Activated CD8-positive, alpha-beta memory T cell treated with anti-CD3 and anti-CD28 coated beads, Interleukin-2, amount 50 U/mL, for 24 hours (primary cell): ENCODE measurements around the gene LRRC1.

ENCODE experiments used
- DNase-seq: peaks from one replicate; pipeline ENCODE4 v3.0.0-alpha.2; 2020; ENCODE audit errors: extremely low read depth

Gene LRRC1

DNA sequence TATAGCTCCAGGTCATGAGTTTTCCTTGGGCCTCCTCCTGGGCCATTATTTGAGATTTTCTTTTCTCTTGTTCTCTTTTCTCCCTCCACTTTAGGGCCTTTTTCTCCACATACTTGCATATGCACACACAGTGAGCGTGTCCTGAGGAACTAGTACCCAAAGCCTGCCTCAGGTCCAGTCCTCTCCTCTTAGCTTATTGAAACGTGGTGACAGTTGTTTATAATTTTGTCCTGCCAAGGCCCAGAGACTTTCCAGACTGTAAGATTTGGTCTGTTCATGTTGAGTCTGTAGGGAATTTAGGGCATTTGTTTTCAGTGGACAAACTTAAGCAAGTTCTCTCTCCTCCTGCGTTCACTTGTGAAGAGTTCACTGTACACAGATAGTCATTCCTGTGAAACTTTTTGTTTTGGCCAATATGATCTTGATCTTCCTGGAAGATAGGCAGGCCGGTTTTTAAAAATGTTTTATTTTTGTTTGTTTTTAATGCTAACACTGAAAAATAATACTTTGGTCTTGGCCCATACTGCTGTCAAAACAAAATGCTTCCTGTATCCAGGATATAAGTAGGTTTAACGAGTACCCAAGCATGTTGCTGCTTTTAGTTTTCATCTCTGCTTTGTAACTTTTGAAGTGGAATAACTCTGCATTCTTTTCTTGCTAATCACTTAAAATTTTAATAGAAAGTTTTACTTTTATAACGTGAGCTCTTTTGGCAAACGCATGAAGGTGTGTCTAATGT is 20.7 kb downstream of the LRRC1 start:
- no peak for DNase-seq

DNA sequence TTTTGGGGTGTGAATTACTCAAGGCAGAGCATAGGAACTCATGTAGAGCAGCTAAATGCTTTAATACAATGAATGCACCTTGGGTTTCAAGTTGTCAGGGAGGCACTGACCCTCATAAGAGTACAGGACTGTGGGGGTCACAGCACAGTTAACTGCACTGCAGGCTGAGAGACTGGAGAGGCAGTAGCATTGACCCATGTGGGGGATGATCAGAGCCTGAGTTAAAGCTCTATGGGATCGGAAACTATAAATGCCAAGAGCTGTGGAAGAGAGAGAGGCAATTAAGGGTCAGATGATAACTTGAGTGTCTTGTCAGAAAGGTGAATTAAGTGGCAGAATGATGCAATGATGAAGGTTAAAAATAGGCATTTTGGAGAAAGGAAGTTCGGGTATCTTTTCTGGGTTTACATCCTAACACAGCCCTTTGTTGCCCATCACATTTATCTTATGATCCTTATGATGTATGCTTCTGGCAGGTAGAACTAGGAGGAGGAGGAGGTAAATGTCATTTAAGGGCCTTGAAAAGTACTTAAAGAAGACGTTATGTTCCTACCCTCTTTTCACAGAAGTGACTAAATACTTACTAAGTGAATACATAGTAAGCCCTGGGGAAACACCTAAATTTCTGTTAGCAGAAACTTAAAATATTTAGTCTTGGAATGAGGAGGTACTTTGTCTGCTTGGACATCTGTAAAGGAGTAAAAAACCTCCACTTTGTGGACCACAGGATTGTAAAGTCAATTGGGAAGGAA is 24.2 kb downstream of the LRRC1 start:
- no peak for DNase-seq

DNA sequence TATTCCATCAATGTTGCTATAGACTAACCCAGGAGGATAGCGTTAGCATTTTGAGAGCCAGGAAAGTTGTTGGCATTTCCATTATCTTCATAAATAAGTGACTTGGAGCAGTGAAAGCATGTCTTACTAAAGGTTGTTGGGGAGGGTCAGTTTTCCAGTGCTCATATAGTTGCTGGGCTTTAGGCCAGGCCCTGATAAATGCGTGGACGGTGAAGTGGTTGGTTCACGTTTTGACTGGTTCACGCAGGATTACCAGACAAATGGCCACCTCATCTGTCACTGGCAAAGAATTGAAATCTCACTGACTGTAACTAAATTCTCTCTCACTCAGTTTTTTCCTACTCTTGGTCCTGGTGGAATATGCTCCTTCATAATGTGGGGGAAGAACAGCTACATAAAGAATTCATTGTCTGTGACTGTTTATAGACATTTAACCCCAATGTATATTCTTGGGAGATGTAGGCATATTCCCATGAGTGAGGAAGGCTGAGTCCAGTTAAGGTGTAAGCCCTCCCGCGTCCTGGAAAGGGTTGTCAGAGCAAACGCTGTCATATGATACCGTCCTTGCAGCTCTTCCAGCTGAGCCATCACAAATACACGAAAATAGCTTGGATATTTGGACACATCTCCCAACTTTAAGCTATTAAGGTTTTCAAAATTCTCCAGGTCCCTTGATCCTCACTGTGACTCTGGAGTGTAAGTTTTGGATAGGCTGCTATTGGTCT is 27.8 kb downstream of the LRRC1 start:
- DNase-seq: no peak

DNA sequence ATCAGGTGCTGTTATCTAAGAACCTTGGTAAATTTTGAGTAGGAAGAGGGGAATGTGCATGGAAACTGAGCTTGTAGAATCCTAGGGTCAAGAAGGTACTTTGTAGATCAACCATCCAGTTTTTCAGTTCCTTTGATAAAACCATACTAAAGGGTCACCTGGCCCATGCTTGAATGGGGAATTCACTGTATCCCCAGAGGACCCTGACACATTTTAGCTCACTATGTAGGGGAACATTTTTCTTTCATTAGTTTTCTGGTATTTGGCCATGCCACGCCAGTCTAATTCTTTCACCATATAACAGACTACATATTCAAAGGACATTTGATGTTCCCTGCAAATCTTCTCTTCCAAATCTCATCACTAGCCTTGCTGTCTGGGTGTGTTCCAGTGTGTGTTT is 29.9 kb downstream of the LRRC1 start:
- no peak for DNase-seq

DNA sequence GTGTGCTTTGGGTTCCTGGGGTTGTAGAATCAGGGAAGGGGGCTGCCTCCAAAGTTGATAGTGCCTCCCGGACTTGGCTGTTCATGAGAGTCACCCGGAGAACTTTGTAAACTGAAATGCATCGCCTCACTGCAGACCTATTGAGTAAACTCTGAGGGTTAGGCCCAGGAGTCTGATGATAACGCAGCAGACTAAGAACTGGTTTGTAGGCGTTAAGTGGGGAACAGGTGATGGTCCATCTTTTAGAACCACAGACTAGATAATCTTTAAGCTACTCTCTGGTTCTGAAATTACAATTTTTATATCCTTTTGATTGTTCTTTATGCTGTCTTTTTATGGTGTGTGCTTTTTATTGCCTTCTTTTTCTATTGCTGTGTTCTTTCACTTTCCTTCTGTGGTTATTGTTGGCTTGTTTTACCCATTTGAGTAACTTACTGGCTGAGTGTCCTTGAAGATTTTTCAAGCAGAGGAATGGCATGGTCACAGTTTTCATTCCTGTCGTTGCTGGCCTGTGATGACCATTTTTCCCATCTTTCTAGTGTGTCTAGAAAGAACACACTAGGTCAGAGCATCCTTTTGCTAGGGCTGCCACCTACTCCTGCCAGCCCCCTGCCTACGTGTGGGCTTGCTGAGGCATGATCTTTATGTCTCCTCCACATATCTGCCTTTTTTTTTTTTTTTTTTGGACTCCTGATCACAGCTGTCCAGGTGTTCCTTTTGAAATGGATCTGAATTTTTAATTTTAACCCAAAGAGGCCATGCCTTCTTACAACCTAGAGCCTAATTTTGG is 30.9 kb downstream of the LRRC1 start:
- DNase-seq: no peak

DNA sequence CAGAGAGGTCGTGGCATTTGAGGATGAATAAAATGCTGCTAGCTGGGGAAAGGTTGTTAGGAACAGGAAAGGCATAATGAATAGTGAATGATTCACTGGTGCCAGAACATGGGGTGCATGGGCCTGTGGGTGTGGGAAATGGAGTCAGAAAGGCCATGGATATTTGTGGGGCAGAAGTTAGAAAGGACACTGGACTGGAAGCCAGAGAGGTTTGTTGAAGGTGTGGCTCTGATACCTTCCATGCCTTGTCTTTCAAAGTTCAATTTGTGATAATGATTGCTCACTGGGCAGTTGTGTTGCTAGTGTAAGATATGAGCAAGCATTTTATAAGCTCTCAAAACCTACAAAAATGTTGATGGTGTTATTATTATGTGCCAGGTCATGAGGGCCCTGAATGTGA is 32.7 kb downstream of the LRRC1 start:
- DNase-seq: no peak

DNA sequence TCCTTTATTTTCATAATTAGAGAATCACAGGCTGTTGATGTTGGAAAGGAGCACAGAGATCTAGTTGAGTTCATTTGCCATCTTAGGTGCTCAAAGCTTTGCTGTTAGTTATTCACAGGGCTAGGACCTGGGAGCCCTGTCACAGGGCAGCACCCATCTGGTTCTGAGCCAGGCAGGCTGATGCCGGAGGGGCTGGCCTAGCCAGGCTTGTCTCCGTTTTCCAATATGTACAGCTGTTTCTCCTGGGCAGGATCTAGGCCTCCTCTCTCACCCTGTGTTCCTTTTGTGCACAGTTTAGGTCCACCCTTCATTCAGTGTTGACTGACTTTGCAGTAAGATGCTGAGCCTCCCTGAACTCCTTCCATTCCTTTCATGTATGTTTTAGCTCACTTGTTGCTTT is 33.4 kb downstream of the LRRC1 start:
- no peak for DNase-seq

DNA sequence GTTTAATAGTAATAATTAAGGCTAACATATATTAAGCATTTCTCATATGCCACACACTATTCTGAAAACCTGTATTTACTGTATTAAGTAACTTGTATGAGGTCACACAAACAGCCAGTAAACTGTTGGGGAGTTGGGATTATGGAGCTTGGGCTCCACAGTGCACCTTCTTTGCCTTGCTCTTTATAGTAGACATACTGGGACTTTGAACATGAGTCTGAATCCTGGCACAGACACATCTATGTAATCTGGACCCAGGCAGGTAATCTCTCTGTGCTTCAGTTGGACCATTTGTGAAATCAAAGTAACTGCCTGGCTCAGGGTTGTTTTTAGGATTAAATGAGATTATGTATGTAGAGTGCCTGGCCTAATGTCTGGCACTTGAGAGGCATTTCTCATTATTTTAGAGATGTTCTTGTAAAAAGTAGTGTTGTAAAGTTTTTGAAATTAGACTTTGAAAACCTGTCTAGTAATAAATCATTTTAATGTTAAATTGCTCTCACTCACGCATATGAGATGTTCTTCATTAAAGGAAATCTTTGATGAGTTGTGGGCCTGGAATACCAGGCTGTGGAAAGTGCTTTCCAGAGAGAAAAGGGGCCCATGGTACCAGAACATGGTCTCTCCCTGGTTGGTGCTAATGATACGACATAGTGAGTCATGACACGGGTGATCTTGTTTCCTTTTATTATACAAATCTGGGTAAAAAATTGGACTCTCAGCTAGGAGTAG is 34.3 kb downstream of the LRRC1 start:
- no peak for DNase-seq

DNA sequence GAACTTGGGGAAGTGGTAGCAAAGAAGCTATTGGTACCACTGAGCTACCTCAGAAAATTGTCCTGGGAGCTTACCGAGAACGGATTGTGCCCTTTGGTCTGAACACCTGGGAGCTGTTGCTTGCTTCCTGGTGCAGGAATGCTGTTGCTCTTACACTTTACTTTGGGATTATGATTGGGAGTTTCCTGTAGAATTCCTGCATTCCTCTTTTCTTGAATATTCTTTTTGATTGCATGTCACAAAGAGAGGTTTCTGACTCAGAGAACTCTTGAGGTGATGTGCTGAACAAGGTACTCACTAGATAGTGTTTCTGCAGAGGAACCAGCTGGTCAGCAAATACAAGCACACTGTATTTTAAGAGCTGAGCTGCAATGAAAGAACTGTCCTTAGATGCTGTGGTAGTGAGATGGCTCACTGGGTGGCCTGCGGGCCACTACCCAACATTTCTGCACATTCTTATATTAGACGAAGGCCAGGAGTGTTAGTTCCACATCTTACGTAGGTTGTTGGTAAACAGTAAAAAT is 35.0 kb downstream of the LRRC1 start:
- DNase-seq: no peak

DNA sequence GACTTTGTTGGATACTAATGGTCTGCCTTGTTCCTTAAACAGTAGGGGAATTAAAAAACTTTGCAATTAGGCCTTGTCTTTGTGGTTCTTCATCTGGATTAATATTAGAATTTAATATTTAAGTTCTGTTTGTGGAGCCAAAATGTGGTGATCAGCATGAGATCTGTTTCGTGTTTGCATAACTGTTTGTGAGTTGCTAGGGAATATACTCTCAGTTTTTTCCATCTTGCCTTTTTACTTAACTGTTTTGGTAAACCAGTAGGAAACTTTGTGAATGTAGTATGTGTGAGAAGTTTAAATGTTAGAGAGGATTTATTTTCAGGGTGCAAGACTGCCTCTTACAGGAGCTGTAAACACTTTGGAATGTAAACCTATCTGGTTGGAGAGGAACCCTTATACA is 35.6 kb downstream of the LRRC1 start:
- DNase-seq: no peak

DNA sequence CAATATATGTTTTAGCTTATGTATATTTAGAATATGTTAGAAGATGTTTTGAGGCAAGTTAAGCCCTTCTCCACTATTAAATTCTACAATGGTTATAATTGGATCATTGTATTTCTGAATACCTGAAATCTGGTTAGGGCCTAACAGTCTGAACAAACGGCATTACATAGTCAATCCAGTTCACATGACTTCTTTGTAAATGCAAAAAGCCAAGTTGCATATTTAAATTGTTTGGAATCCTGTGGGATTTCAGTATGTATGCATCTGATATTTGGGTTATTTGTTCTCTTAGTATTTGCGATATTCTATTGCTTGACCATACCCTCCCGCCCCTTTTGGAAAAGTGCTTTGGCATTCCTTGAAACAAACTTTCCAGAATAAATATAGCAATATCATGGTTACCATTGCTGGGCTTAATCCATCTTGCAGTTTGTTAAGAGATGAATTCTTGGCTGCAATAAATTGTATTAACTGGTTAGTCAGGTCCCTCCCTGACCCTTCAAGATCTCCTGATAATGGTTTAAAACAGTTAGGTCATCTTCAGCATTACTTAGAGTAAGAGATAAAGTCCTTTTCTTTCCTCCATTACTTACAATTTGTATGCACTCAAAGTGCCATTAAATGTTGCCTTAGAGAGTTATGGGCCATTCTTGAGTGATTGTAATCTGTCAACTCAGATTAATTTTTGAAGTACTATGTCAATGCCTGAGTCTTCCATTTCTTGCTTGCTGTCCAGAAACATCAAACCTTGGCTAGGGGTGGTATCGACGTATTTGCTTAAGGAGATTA is 36.5 kb downstream of the LRRC1 start:
- no peak for DNase-seq

DNA sequence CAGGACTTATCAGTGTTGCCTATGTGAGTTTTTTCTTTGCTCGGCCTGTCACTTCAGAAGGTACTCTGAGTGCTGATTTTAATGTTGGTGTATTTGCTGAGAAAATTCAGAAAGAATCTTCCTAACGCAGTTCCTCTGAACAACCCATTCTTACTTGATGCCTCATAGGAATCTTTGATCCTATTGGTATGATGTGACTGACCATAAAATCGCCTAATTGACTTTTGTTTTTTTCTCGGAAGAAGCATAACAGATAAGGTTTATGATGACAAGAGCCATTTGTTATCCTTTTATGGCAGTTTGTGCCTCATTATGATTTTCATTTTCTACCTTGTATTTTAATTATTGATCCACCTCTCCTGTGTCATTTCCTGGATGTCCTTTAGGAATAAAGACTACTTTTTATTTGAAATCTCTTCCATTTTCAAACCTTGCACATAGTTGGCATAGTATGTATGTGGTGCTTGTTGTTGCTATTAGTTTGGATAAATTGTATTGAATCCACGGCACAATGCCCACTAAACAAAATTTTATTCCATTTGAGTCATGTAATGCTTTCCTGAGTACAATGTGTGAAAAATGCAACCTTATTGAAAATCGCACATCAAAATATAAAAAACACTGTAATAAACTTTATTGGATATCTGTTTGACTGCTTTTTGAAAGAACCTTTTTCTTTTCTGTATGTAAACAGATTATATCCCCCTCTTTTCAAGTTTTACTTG is 37.3 kb downstream of the LRRC1 start:
- DNase-seq: no peak

DNA sequence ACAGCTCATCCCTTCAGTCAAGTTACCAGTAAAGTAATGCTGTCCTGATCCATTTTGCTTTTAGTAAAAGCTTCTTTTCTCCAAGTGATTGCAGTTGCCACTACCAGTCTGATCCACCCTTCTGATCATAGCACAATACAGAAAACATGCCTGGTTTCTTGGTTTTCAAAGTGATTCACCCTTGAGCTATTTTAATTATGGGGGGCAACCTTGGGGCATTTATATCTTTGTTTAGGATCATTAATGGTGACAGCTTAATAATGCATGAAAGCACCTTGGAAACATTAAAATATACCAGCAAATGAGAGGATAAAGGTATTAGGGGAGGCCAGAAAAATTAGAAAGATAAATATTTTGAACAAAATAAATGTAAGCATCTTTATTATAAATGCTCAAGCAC is 38.4 kb downstream of the LRRC1 start:
- DNase-seq: no peak

DNA sequence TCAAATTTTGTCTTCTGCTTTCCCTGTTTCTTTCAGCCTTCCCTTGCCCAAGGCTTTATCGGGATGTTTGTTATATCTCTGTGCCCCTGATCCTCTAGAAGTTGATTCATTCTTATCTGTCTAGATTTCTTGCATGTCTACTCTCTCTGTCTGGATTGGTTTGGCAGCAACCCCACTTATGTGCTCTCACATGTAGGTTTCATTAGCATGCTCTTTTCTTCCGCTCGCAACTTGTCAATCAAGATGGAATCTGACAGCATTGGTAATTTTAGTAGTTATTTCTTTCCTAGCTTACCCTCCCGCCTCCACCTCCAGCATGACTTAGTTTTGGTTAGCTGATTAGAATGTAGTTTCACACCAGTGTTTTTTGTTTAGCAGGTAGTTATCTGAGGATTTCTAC is 39.3 kb downstream of the LRRC1 start:
- DNase-seq: no peak

DNA sequence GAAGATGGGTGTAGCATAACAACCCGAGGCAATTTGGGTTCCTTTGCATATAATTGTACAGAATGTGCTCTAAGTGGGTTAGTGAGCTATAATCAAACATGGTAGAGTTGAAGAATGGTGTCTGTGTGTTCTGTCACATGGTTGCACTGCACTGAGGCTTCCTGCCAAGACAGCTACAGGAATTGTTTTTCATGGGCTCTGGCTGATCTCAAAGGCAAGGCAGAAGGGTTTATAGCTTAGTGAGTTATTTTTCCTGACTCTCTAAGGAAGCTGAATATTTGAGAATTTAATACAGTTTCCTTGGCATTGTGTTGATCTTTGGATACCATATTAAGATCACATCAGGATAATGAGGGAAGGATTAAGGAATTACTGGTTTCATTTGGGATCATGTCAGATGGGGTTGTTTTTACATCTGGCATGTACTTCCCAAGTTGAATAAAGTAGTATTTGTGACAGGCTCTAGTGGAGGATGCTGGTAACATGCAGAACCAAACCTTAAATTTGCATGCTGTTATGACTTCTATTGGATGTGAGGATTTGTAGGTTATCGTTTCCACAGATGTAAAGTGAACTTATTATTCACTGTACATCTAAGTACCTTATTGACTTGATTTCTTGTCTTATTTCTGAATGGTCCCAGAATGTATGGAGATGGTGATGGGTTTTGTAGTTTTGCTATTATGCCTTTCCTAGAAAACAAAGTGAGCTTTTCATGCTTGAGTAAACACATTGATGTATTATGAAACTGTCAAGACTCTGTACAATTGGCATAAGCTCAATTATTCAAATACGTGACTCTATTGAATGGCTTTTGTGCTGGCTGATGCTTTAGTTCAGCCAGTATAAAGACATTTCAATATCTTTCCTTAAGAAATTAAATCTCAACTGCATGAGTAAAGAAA is 43.3 kb downstream of the LRRC1 start:
- DNase-seq: no peak

DNA sequence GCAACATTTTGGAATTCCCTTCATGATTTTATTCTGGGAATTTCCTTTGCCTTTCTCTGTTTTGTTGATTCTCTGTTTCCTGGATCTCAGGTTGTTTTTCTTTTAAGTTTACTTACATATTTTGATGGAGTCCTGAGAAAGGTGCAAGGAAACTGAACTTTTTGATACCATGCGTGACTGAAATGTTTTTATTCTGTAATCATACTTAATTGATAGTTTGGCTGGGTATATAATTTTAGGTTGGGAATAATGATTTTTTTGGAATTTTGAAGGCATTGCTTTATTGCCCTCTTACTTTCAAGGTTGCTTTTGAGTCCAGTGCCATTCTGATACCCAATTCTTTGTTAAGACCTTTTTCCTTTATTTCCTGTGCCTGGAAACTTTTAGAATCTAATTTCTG is 45.2 kb downstream of the LRRC1 start:
- no peak for DNase-seq

DNA sequence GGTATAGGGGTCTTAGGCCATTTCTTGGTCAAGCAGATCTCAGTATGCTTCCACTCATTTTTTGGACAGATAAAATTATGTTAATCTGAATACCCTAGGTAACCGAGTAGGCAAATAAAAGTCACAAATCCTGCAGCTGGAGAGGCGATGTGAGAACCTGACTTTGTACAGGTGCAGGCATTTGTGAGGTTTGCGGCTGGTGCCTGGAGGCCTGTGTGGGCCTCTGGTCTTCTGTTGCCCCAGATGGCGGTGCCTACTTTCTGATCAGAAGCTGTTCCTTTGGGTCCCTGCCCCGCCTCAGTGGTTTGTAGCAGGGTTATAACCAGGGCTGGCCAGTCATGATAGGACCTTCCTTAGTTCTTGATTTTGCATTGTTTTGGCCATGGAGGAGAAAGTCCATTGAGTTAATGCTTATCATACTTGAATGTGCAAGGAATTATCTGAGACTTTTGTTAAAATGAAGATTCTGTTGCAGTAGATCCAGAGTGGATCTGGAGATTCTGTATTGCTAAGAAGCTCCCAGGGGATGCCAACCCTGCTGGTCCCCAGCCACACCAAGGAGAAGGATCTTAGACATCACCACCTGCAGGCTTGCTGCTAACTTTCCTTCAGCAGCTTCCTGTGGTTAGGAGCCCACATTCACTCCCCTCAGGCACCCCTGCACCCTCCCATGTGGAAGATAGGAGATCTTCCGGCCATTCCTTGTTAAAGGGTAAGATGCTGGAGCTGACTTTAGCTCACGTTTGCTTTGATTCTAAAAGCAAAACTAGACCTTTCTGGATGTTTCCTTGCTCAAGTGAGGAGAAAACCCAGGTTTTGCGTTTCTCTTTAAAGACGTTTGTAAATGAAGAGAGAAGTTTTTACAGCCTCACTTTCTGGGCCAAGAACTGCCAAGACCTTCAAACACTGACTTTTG is 50.7 kb downstream of the LRRC1 start:
- no peak for DNase-seq

DNA sequence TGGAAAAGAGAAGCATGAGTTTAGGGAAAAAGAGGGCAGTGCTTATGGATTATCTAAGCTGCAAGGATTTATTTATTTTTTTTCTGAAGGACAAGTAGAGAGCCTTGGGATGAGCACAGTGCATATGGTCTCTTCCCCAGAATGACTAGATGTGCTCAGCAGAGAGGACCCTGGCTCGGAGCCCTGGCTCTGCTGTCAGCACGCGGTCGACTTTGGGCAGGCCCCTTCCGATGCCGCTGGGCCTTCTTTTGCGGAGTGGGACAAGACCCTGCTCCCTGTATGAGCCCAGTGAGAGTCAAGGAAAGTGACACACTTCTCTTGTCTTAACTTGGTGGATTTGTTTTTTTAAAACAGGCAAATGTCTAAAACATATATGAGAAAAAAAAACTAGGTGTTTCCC is 51.4 kb downstream of the LRRC1 start:
- DNase-seq: no peak
